Activated CD4-positive, alpha-beta memory T cell treated with anti-CD3 and anti-CD28 coated beads for 36 hours (primary cell): ENCODE results near the gene SIK2. TPM values are rescaled to one million over a fixed set of nuclear protein-coding genes. Genes with fewer than 3 reads are reported as not detected.
"Not testable (repeated sequence)": the region's sequence is repeated elsewhere in the genome, so short reads cannot be mapped to it uniquely, and the experiment has no call there.

ENCODE experiments used
- CTCF ChIA-PET: fragments of 350-600 bp; sonication (Branson Sonifier 250); formaldehyde crosslinking; loops from one replicate; lab custom pipeline; 2021; ENCODE audit warnings: antibody characterized with exemption, inconsistent platforms; lab: Charles Lee
- POLR2A ChIA-PET: fragments of 350-600 bp; sonication (Branson Sonifier 250); formaldehyde crosslinking; loops from one replicate; lab custom pipeline; 2021; ENCODE audit warnings: antibody characterized with exemption; lab: Charles Lee
- DNase-seq: peaks from one replicate; pipeline ENCODE4 v3.0.0-alpha.2; 2020
- H3K27ac Mint-ChIP-seq: one replicate; pipeline ENCODE4 v1.8.0; 2021; ENCODE audit warnings: mixed read lengths
- H3K27me3 Mint-ChIP-seq: one replicate; pipeline ENCODE4 v1.8.0; 2021; ENCODE audit warnings: mixed read lengths
- H3K36me3 Mint-ChIP-seq: one replicate; pipeline ENCODE4 v1.8.0; 2021; ENCODE audit warnings: mixed read lengths
- H3K4me1 Mint-ChIP-seq: one replicate; pipeline ENCODE4 v1.8.0; 2021; ENCODE audit warnings: low read depth, mixed read lengths
- H3K4me3 Mint-ChIP-seq: one replicate; pipeline ENCODE4 v1.8.0; 2021; ENCODE audit warnings: mild to moderate bottlenecking, mixed read lengths
- H3K9me3 Mint-ChIP-seq: one replicate; pipeline ENCODE4 v1.8.0; 2021; ENCODE audit warnings: mixed read lengths
- intact Hi-C: fragments of 100-400 bp; cut with micrococcal nuclease; formaldehyde crosslinking; loops from one replicate; pipeline ENCODE4 v1.15.1; 2023
- total RNA-seq, 2 experiments: library from RNA; stranded (reverse); gene quantifications; one replicate each; pipeline ENCODE4 v1.2.3, GENCODE V29; 2021

Gene SIK2
- total RNA-seq, 2 experiments from 2014 or later, result 4.6 to 6.2 TPM

- Mint-ChIP-seq H3K36me3 (peaks cover 8% of the 10 kb centered on the region), H3K27me3 (no peaks in the 10 kb centered on the region), H3K27ac (no peak overlapping the region), H3K4me3 (no peak overlapping the region), H3K4me1 (no peaks in the 10 kb centered on the region), H3K9me3 (no peaks in the 10 kb centered on the region)
- ChIA-PET CTCF (no interaction called here), POLR2A (no interaction called here)
- DNase-seq, result no peak
- intact Hi-C loops, result no loop called here
Measured at GRCh38 chr11:111644922-111645321, 42.7 kb downstream of the SIK2 start.

- no peaks in the 10 kb centered on the region for H3K4me1 Mint-ChIP-seq
- POLR2A ChIA-PET, result no interaction called here
- intact Hi-C loops, result no loop called here
- no peak overlapping the region for H3K27ac Mint-ChIP-seq
- H3K9me3 Mint-ChIP-seq, result no peaks in the 10 kb centered on the region
- no peaks in the 10 kb centered on the region for H3K27me3 Mint-ChIP-seq
- peaks cover 8% of the 10 kb centered on the region for H3K36me3 Mint-ChIP-seq
- no peak overlapping the region for H3K4me3 Mint-ChIP-seq
- no peak for DNase-seq
- CTCF ChIA-PET, result no interaction called here
Measured at GRCh38 chr11:111645657-111646316, 43.5 kb downstream of the SIK2 start.

- POLR2A ChIA-PET, H3K27ac Mint-ChIP-seq, H3K4me1 Mint-ChIP-seq, DNase-seq, H3K36me3 Mint-ChIP-seq, H3K27me3 Mint-ChIP-seq, CTCF ChIA-PET, H3K4me3 Mint-ChIP-seq, intact Hi-C loops, H3K9me3 Mint-ChIP-seq: not testable (repeated sequence)
Measured at GRCh38 chr11:111651336-111651735, 49.1 kb downstream of the SIK2 start.

GRCh38 chr11:111652184-111652583, 49.9 kb downstream of the SIK2 start:
- intact Hi-C loops, result no loop called here
- no peaks in the 10 kb centered on the region for H3K9me3 Mint-ChIP-seq

GRCh38 chr11:111654601-111655000, 52.4 kb downstream of the SIK2 start:
- ChIA-PET CTCF (no interaction called here), POLR2A (no interaction called here)
- Mint-ChIP-seq H3K27ac (no peak overlapping the region), H3K4me1 (peaks cover 4% of the 10 kb centered on the region), H3K4me3 (no peak overlapping the region), H3K36me3 (peaks cover 2% of the 10 kb centered on the region), H3K9me3 (no peaks in the 10 kb centered on the region), H3K27me3 (no peaks in the 10 kb centered on the region)
- DNase-seq, result no peak
- intact Hi-C loops, result no loop called here

More at GRCh38 chr11:111652184-111652583, 49.9 kb downstream of the SIK2 start:
- CTCF ChIA-PET, result no interaction called here
- no peak for DNase-seq
- H3K36me3 Mint-ChIP-seq, result peaks cover 2% of the 10 kb centered on the region
- H3K4me1 Mint-ChIP-seq, result peaks cover 4% of the 10 kb centered on the region
- no peaks in the 10 kb centered on the region for H3K27me3 Mint-ChIP-seq
- POLR2A ChIA-PET, result no interaction called here
- no peak overlapping the region for H3K27ac Mint-ChIP-seq
- H3K4me3 Mint-ChIP-seq, result no peak overlapping the region

- no peak for DNase-seq
- H3K27me3 Mint-ChIP-seq, result no peaks in the 10 kb centered on the region
- H3K9me3 Mint-ChIP-seq, result no peaks in the 10 kb centered on the region
- H3K4me3 Mint-ChIP-seq, result no peak overlapping the region
- no peak overlapping the region for H3K27ac Mint-ChIP-seq
- peaks cover 2% of the 10 kb centered on the region for H3K36me3 Mint-ChIP-seq
- ChIA-PET CTCF (no interaction called here), POLR2A (no interaction called here)
- intact Hi-C loops, result no loop called here
- peaks cover 4% of the 10 kb centered on the region for H3K4me1 Mint-ChIP-seq
Measured at GRCh38 chr11:111655924-111656323, 53.7 kb downstream of the SIK2 start.

- DNase-seq, H3K36me3 Mint-ChIP-seq, H3K9me3 Mint-ChIP-seq, CTCF ChIA-PET, POLR2A ChIA-PET, intact Hi-C loops, H3K27ac Mint-ChIP-seq, H3K4me3 Mint-ChIP-seq, H3K27me3 Mint-ChIP-seq, H3K4me1 Mint-ChIP-seq: not testable (repeated sequence)
Measured at GRCh38 chr11:111657905-111658304, 55.7 kb downstream of the SIK2 start.

GRCh38 chr11:111658493-111658892, 56.2 kb downstream of the SIK2 start:
- H3K9me3 Mint-ChIP-seq, POLR2A ChIA-PET, DNase-seq, H3K27ac Mint-ChIP-seq, H3K36me3 Mint-ChIP-seq, CTCF ChIA-PET, intact Hi-C loops, H3K27me3 Mint-ChIP-seq, H3K4me3 Mint-ChIP-seq, H3K4me1 Mint-ChIP-seq: not testable (repeated sequence)

GRCh38 chr11:111659201-111660115, 57.2 kb downstream of the SIK2 start:
- POLR2A ChIA-PET, result no interaction called here
- intact Hi-C loops, result no loop called here
- CTCF ChIA-PET, result interaction anchor here (0.7 to 0.8 kb wide), 2 partner anchors 11 to 182 kb away, joined by 3 read pairs; no protein-coding TSS in a partner anchor

GRCh38 chr11:111660822-111661221, 58.6 kb downstream of the SIK2 start:
- no peak for DNase-seq
- H3K4me1 Mint-ChIP-seq, result no peaks in the 10 kb centered on the region
- no peaks in the 10 kb centered on the region for H3K9me3 Mint-ChIP-seq
- no peaks in the 10 kb centered on the region for H3K27me3 Mint-ChIP-seq
- peaks cover 8% of the 10 kb centered on the region for H3K36me3 Mint-ChIP-seq
- no peak overlapping the region for H3K27ac Mint-ChIP-seq
- H3K4me3 Mint-ChIP-seq, result no peak overlapping the region
- intact Hi-C loops, result no loop called here
- CTCF ChIA-PET, result no interaction called here
- POLR2A ChIA-PET, result no interaction called here

More at GRCh38 chr11:111659201-111660115, 57.2 kb downstream of the SIK2 start:
- Mint-ChIP-seq H3K4me3 (no peak overlapping the region), H3K36me3 (peaks cover 8% of the 10 kb centered on the region), H3K27ac (no peak overlapping the region), H3K27me3 (no peaks in the 10 kb centered on the region), H3K4me1 (peaks cover 3% of the 10 kb centered on the region), H3K9me3 (no peaks in the 10 kb centered on the region)
- no peak for DNase-seq

- Mint-ChIP-seq H3K36me3 (peaks cover 8% of the 10 kb centered on the region), H3K4me3 (no peak overlapping the region), H3K27me3 (no peaks in the 10 kb centered on the region), H3K27ac (no peak overlapping the region), H3K9me3 (no peaks in the 10 kb centered on the region), H3K4me1 (peaks cover 3% of the 10 kb centered on the region)
- intact Hi-C loops, result no loop called here
- ChIA-PET POLR2A (no interaction called here), CTCF (no interaction called here)
- DNase-seq, result no peak
Measured at GRCh38 chr11:111663820-111664219, 61.6 kb downstream of the SIK2 start.

GRCh38 chr11:111665777-111666176, 63.5 kb downstream of the SIK2 start:
- H3K36me3 Mint-ChIP-seq, result peaks cover 8% of the 10 kb centered on the region
- no peak overlapping the region for H3K27ac Mint-ChIP-seq
- H3K27me3 Mint-ChIP-seq, result no peaks in the 10 kb centered on the region
- H3K4me3 Mint-ChIP-seq, result no peak overlapping the region
- intact Hi-C loops, result no loop called here
- H3K9me3 Mint-ChIP-seq, result no peaks in the 10 kb centered on the region
- no peak for DNase-seq
- CTCF ChIA-PET, result no interaction called here
- POLR2A ChIA-PET, result interaction anchor here (0.7 kb wide), 1 partner anchor 1975 kb away, joined by 3 read pairs; no protein-coding TSS in a partner anchor
- H3K4me1 Mint-ChIP-seq, result peaks cover 5% of the 10 kb centered on the region
